ENCODE measurements around the gene BCL2L1.
A peak's percentile ranks its signal among the peaks of the same experiment; 100 is the strongest.
"Not testable (repeated sequence)": the region's sequence is repeated elsewhere in the genome, so short reads cannot be mapped to it uniquely, and the experiment has no call there.

BCL2L1 gene

DNA sequence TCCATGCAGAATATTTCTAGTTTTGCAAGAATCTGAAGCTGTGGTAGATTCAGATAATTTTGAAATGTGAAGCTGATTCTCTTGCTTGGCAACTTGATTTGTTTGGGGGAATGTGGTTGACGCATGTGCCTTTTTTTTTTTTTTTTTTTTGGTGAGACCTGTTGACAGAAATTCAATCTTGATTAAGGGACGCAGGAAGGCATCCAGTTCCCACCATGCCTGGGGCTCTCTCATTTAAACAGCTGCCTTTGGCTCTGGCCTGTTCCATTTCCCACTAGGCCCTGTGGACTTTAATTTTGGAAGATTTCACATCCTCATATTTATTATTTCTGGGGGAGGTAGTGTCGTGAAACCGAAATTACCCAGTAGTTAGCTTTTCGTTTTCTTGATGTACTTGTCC, 25.0 kb upstream of the BCL2L1 start:
- H3K4me3 ChIP-seq (ENCODE audit: low read depth, low read length), result no peak overlapping the region
- TF ChIP-seq, protein P1, sequence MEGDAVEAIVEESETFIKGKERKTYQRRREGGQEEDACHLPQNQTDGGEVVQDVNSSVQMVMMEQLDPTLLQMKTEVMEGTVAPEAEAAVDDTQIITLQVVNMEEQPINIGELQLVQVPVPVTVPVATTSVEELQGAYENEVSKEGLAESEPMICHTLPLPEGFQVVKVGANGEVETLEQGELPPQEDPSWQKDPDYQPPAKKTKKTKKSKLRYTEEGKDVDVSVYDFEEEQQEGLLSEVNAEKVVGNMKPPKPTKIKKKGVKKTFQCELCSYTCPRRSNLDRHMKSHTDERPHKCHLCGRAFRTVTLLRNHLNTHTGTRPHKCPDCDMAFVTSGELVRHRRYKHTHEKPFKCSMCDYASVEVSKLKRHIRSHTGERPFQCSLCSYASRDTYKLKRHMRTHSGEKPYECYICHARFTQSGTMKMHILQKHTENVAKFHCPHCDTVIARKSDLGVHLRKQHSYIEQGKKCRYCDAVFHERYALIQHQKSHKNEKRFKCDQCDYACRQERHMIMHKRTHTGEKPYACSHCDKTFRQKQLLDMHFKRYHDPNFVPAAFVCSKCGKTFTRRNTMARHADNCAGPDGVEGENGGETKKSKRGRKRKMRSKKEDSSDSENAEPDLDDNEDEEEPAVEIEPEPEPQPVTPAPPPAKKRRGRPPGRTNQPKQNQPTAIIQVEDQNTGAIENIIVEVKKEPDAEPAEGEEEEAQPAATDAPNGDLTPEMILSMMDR (IDR thresholded peaks at IDR 0.05; ENCODE audit: low read depth, low read length), result no peak
- no peak for DNase-seq (ENCODE audit: low read depth, low spot score)
- in situ Hi-C loops (cut with HindIII; ENCODE audit: low sequenced_read_pairs), result no loop called here

DNA sequence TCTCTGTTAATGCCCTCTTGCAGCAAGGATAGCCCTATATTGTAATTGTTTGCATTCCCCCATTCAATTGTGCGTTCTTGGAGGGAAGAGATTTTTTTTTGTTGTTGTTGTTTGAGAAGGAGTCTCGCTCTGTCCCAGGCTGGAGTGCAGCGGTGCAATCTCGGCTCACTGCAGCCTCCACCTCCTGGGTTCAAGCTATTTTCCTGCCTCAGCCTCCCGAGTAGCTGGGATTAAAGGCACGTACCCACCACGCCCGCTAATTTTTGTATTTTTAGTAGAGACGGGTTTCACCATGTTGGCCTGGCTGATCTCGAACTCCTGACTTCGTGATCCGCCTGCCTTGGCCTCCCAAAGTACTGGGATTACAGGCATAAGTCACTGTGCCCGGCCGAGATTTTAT, 24.4 kb upstream of the BCL2L1 start:
- in situ Hi-C loops (cut with HindIII; ENCODE audit: low sequenced_read_pairs); DNase-seq (ENCODE audit: low read depth, low spot score); H3K4me3 ChIP-seq (ENCODE audit: low read depth, low read length): not testable (repeated sequence)

DNA sequence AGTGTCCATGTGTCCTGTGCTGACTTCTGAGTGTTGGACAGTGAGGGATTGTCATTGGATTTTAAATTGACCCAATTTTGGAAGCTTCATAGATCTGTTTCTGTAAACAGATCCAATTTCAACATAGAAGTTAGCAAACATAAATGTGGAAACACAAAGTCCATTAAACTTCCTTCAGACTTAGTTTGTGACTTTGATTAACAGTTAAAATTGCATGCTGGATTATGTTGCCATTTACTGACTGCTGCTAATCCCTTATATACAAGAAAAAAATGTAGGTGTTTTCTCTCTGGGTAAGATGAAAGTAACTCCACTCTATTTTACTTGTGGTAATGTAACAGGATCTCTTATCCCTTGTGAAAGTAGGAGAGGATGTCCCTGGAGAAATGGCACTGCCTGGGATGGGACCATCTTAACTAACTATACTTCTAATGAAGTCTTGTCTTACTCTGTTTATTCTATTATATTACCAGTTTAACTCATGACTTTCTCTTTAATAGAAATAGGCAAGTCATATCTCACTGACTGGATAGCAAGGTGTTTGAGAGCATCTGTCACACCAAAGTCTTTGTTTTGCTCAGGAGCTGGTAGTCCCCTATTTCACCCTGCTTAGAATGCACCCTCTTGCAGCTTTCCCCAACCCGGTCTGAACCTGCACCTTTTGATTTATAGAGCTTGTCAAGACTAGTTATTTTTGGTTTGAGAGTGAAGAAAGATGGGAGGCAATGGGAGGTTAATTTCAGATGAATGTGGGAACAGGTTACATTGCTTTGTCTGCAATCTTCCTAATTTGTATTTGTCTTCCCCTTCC, 23.6 kb upstream of the BCL2L1 start:
- TF ChIP-seq, protein P1 (IDR thresholded peaks at IDR 0.05; ENCODE audit: low read depth, low read length), result no peak
- H3K4me3 ChIP-seq (ENCODE audit: low read depth, low read length), result no peak overlapping the region
- in situ Hi-C loops (cut with HindIII; ENCODE audit: low sequenced_read_pairs), result no loop called here
- DNase-seq (ENCODE audit: low read depth, low spot score), result no peak

DNA sequence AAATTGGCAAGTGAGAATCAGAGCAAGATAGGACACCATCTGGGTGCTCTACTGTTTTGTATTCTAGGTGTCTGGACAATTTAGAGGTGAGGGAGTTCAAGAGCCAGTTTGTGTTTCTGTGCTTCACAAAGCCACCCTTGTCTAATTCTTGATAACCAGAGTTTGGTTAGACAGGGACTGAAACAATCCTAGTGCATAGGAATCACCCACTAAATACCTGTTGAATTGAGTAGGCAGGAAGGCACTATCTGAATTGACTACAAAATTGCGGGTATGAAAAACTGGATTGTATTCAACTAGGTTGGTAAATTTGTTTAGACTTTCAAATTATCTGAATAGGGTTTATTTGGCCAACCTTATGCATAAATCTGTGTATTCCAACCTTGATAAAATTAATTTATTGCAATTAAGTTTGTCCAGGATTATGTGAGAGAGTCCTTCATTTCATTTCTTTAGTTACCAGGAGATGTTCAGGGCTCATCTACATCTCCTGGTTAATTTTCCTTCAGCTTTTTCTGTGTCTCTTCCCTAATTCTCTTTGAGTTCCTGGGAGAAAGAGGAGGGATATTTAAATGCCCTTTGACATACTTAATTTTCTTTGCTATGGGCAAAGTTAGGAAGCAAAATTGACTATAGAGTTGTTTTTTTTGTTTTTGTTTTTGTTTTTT, 18.1 kb upstream of the BCL2L1 start:
- TF ChIP-seq, protein P1 (IDR thresholded peaks at IDR 0.05; ENCODE audit: low read depth, low read length), result no peak
- DNase-seq (ENCODE audit: low read depth, low spot score), result no peak
- in situ Hi-C loops (cut with HindIII; ENCODE audit: low sequenced_read_pairs), result no loop called here
- H3K4me3 ChIP-seq (ENCODE audit: low read depth, low read length), result peak overlapping the region; percentile 86

DNA sequence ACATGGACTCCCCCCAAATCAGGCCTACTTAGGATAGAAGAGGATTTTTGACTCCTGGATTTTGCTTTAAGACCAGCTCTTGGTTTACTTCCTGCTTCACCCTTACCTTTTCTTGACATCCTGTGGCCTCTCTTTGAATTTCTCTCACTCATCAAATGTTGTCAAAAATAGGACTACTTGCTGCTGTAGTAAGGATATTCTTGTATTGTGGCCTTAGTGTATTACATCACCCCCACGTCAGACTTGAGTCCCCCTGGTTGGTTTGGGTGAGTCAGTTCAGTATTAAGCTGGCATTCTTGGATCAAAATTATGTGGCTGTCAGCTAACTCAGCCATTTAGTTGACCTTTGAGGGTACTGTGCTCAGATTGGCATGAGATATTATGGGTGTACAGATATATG, 17.5 kb upstream of the BCL2L1 start:
- peak; percentile 58 for DNase-seq (ENCODE audit: low read depth, low spot score)
- H3K4me3 ChIP-seq (ENCODE audit: low read depth, low read length), result peak overlapping the region; percentile 86
- in situ Hi-C loops (cut with HindIII; ENCODE audit: low sequenced_read_pairs), result no loop called here
- TF ChIP-seq, protein P1 (IDR thresholded peaks at IDR 0.05; ENCODE audit: low read depth, low read length), result no peak

DNA sequence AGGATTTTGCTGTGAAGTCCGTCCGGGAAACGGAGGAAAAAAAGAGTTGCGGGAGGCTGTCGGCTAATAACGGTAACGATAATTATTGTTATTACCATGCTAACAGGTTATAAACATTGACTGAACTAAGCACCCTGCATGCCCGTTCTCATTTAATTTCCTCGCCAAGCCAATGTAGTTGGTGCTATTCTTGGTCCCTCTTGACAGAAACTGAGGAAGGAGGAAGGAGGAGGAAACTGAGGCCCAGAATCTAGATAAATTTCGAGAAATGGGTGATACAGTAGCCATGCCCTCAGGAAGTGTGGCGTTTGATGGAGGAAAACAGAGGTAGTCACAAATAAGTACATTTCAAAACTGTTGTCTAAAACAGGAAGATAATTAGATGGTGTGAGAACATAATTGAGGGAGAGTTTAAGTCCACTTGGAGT, 16.9 kb upstream of the BCL2L1 start:
- TF ChIP-seq, protein P1 (IDR thresholded peaks at IDR 0.05; ENCODE audit: low read depth, low read length), result no peak
- H3K4me3 ChIP-seq (ENCODE audit: low read depth, low read length), result peak overlapping the region; percentile 86
- in situ Hi-C loops (cut with HindIII; ENCODE audit: low sequenced_read_pairs), result no loop called here
- no peak for DNase-seq (ENCODE audit: low read depth, low spot score)
